Measurements from ENCODE around the gene GJC2. TPM values are rescaled to one million over a fixed set of nuclear protein-coding genes. Genes with fewer than 3 reads are reported as not detected.

The GJC2 gene
- total RNA-seq, 1 experiment from 2014 or later, result 1.6 TPM

DNA sequence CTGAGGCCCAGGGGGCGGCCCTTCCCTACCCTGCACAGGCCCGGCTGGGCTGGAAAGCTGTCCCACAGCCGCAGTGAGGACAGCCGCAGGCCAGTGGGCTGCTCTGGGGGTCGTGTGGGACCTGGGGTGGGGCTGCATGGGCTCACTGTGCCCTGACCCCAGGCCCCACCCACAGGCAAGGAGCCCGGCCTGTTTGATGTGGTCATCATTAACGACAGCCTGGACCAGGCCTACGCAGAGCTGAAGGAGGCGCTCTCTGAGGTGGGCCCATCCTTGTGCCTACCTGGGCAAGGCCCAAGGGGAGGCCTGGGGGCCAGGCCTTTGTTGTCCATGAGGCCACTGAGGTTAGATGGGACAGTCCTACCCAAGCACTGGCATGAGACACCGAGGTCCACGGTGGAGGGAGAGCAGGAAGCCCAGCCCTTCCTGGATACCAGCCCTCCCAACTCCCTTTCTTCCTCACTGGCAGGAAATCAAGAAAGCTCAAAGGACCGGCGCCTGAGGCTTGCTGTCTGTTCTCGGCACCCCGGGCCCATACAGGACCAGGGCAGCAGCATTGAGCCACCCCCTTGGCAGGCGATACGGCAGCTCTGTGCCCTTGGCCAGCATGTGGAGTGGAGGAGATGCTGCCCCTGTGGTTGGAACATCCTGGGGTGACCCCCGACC is 1.4 kb upstream of the GJC2 start:
- no peak overlapping the region for H3K56ac ChIP-seq (ENCODE audit: insufficient read length, low read depth, low read length)
- H3K4me1 ChIP-seq (ENCODE audit: insufficient read depth, low read length), result no peaks in the 10 kb centered on the region
- no peak overlapping the region for H2BK12ac ChIP-seq (ENCODE audit: insufficient read length, low read depth, low read length)
- no peaks in the 10 kb centered on the region for H3K27me3 ChIP-seq (ENCODE audit: insufficient read depth, low read length)
- no peak overlapping the region for H2BK120ac ChIP-seq (ENCODE audit: low read depth, low read length, poor library complexity, severe bottlenecking)
- no peaks in the 10 kb centered on the region for H3K79me1 ChIP-seq (ENCODE audit: insufficient read depth, low read depth, low read length, poor library complexity, severe bottlenecking)
- peaks cover 0 to 11% of the 10 kb centered on the region in 2 experiments; a peak in 2 of 4 replicates for H3K4me1 Mint-ChIP-seq
- H3K23me2 ChIP-seq (ENCODE audit: insufficient read length, low read depth, low read length, poor library complexity, severe bottlenecking), result no peaks in the 10 kb centered on the region
- H4K8ac ChIP-seq (replicated peaks; ENCODE audit: insufficient read length, low read depth, low read length), result no peak overlapping the region
- DNase-seq, result peak; percentile 27
- H4K20me1 ChIP-seq (ENCODE audit: control insufficient read depth, insufficient read depth, insufficient read length), result peaks cover 2% of the 10 kb centered on the region
- no peak overlapping the region for H3K14ac ChIP-seq (ENCODE audit: insufficient read depth, low read length)
- peaks cover 7% of the 10 kb centered on the region; the same call in 1 of the 2 replicates for H3K79me2 ChIP-seq (ENCODE audit: insufficient read depth, low read length)
- no peak overlapping the region for H3K4me2 ChIP-seq (ENCODE audit: insufficient read depth, insufficient read length, low read length)
- no peak overlapping the region for H3K27ac Mint-ChIP-seq
- H3K4ac ChIP-seq (ENCODE audit: low read depth, low read length), result no peak overlapping the region
- H3K9ac ChIP-seq (ENCODE audit: extremely low read depth, insufficient read length, low read length), result no peak overlapping the region
- no peak overlapping the region for H2AK5ac ChIP-seq (ENCODE audit: insufficient read length, low read length)
- no peak overlapping the region for H3K4me3 Mint-ChIP-seq
- H2BK5ac ChIP-seq (ENCODE audit: insufficient read length, low read length), result no peak overlapping the region
- H4K5ac ChIP-seq (ENCODE audit: insufficient read length, low read depth, low read length), result no peak overlapping the region
- no CpG with 5 or more reads among the region's 18 CpGs for WGBS (ENCODE audit: extremely low coverage, insufficient read length, low lambda C conversion rate)
- no peak overlapping the region for H2BK15ac ChIP-seq (ENCODE audit: low read depth, low read length)
- H3K27me3 Mint-ChIP-seq (ENCODE audit: low read depth), result no peaks in the 10 kb centered on the region
- no peaks in the 10 kb centered on the region for H3K9me3 ChIP-seq (ENCODE audit: control insufficient read depth, low read depth, low read length)
- no peaks in the 10 kb centered on the region; a peak in 1 of 7 replicates for H3K36me3 Mint-ChIP-seq (ENCODE audit: insufficient read depth in 1 of 3, low read depth in 3 of 3)
- TF ChIP-seq, protein P1, sequence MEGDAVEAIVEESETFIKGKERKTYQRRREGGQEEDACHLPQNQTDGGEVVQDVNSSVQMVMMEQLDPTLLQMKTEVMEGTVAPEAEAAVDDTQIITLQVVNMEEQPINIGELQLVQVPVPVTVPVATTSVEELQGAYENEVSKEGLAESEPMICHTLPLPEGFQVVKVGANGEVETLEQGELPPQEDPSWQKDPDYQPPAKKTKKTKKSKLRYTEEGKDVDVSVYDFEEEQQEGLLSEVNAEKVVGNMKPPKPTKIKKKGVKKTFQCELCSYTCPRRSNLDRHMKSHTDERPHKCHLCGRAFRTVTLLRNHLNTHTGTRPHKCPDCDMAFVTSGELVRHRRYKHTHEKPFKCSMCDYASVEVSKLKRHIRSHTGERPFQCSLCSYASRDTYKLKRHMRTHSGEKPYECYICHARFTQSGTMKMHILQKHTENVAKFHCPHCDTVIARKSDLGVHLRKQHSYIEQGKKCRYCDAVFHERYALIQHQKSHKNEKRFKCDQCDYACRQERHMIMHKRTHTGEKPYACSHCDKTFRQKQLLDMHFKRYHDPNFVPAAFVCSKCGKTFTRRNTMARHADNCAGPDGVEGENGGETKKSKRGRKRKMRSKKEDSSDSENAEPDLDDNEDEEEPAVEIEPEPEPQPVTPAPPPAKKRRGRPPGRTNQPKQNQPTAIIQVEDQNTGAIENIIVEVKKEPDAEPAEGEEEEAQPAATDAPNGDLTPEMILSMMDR (conservative IDR thresholded peaks at IDR 0.05), result no peak
- H2BK20ac ChIP-seq (ENCODE audit: low read depth, low read length, poor library complexity, severe bottlenecking), result no peak overlapping the region
- H3K23ac ChIP-seq (ENCODE audit: insufficient read length, low read depth, low read length), result no peak overlapping the region
- H4K91ac ChIP-seq (ENCODE audit: insufficient read length, low read depth, low read length), result no peak overlapping the region
- H2AFZ ChIP-seq (ENCODE audit: low read length), result no peak overlapping the region
- no peaks in the 10 kb centered on the region for H3K9me3 Mint-ChIP-seq
- H3T11ph ChIP-seq (ENCODE audit: low read length), result no peak overlapping the region
- H3K27ac ChIP-seq (ENCODE audit: insufficient read length, low read depth, low read length), result no peak overlapping the region
- no peak overlapping the region for H3K18ac ChIP-seq (ENCODE audit: insufficient read length, low read depth, low read length)

All from H9 (cell line).